H1 (cell line): ENCODE data around the gene ROBO2. TPM values are rescaled to one million over a fixed set of nuclear protein-coding genes. Genes with fewer than 3 reads are reported as not detected.

Experiments
- CTCF ChIA-PET: fragments of 300-600 bp; sonication (Branson Sonifier 250); formaldehyde crosslinking; loops from one replicate; lab custom pipeline; 2021; ENCODE audit not compliant: partially characterized antibody; lab: Charles Lee
- POLR2A ChIA-PET: fragments of 300-600 bp; sonication (Branson Sonifier 250); formaldehyde crosslinking; loops from one replicate; lab custom pipeline; 2021; ENCODE audit warnings: inconsistent platforms; ENCODE audit not compliant: partially characterized antibody; lab: Charles Lee
- DNase-seq, 2 experiments: peaks; one replicate each; pipeline versions ENCODE4 v3.0.0 to v3.0.0-alpha.2; 2010 to 2022; ENCODE audit warnings: low spot score in 2 of 2, low read depth in 1 of 2, mixed read lengths in 1 of 2
- FAIRE-seq: peaks from 2 replicates; lab custom pipeline; 2011; peaks lifted over from hg19 to GRCh38; lab: Jason Lieb, UNC
- H2AFZ ChIP-seq: 2 replicates; pipeline ENCODE4 v1.8.1; 2012; ENCODE audit warnings: low read length, inconsistent platforms
- H2AK5ac ChIP-seq: 2 replicates; pipeline ENCODE4 v1.6.1; 2013; ENCODE audit warnings: low read depth, low read length
- H2BK120ac ChIP-seq: replicated peaks from 2 replicates; pipeline ENCODE3; 2013; ENCODE audit warnings: low read depth, low read length, inconsistent platforms
- H2BK12ac ChIP-seq: 2 replicates; pipeline ENCODE4 v1.6.1; 2013; ENCODE audit warnings: low read depth, low read length
- H2BK15ac ChIP-seq: 2 replicates; pipeline ENCODE4 v1.6.1; 2013; ENCODE audit warnings: low read length
- H2BK20ac ChIP-seq: 2 replicates; pipeline ENCODE4 v1.6.1; 2013; ENCODE audit warnings: low read length
- H2BK5ac ChIP-seq: 2 replicates; pipeline ENCODE4 v1.6.1; 2013; ENCODE audit warnings: low read depth, low read length
- H3K14ac ChIP-seq: 2 replicates; pipeline ENCODE4 v1.6.1; 2013; ENCODE audit warnings: inconsistent platforms; ENCODE audit not compliant: insufficient read length
- H3K18ac ChIP-seq: 2 replicates; pipeline ENCODE4 v1.6.1; 2013; ENCODE audit warnings: low read length; ENCODE audit errors: extremely low read depth
- H3K23ac ChIP-seq: 2 replicates; pipeline ENCODE4 v1.6.1; 2013; ENCODE audit warnings: inconsistent platforms; ENCODE audit not compliant: insufficient read length
- H3K23me2 ChIP-seq: 2 replicates; pipeline ENCODE4 v1.6.1; 2013; ENCODE audit warnings: low read depth, low read length
- H3K27ac ChIP-seq: 2 replicates; pipeline ENCODE4 v1.6.1; 2011; ENCODE audit warnings: low read depth, low read length, inconsistent platforms
- H3K27me3 ChIP-seq, 4 experiments: replicated peaks in 1 of 4; 1 replicate in 1 of 4; 2 replicates in 3 of 4; pipeline versions ENCODE4 v1.6.1 to v1.8.1; 2011 to 2013; ENCODE audit warnings: low read length in 3 of 4, mild to moderate bottlenecking in 3 of 4, inconsistent platforms in 2 of 4, mixed read lengths in 2 of 4, moderate library complexity in 1 of 4; ENCODE audit not compliant: control insufficient read depth in 3 of 4, insufficient read depth in 3 of 4; ENCODE audit errors: extremely low read depth in 1 of 4
- H3K36me3 ChIP-seq, 4 experiments: 2 replicates each; pipeline versions ENCODE4 v1.6.1 to v1.8.1; 2011 to 2013; ENCODE audit warnings: mild to moderate bottlenecking in 4 of 4, low read length in 3 of 4, moderate library complexity in 2 of 4, control low read depth in 1 of 4, inconsistent platforms in 1 of 4; ENCODE audit not compliant: insufficient read depth in 4 of 4, control insufficient read depth in 2 of 4
- H3K4ac ChIP-seq: replicated peaks from 2 replicates; pipeline ENCODE3; 2013; ENCODE audit warnings: low read length, low read depth, mixed read lengths, inconsistent platforms; ENCODE audit not compliant: insufficient read length
- H3K4me1 ChIP-seq, 4 experiments: replicated peaks in 1 of 4; 1 replicate in 1 of 4; 2 replicates in 3 of 4; pipeline versions ENCODE4 v1.6.1 to v1.8.1; 2011 to 2013; ENCODE audit warnings: low read length in 3 of 4, inconsistent platforms in 2 of 4, mixed read lengths in 1 of 4; ENCODE audit not compliant: insufficient read depth in 4 of 4, control insufficient read depth in 3 of 4
- H3K4me2 ChIP-seq, 2 experiments: 2 replicates each; pipeline versions ENCODE4 v1.6.1 to v1.8.1; 2011 to 2013; ENCODE audit warnings: low read depth in 2 of 2, low read length in 2 of 2, control low read depth in 1 of 2, inconsistent platforms in 1 of 2, mild to moderate bottlenecking in 1 of 2; ENCODE audit not compliant: insufficient read depth in 1 of 2
- H3K4me3 ChIP-seq, 4 experiments: fragments of 200-600, 300-600 bp in 1 of 4; sonication (generic), shearing (Covaris generic), sonication (Bioruptor Twin) in 1 of 4; 2 replicates each; pipeline versions ENCODE4 v1.5.1 to v1.8.1; 2011 to 2016; ENCODE audit warnings: low read length in 4 of 4, low read depth in 3 of 4, control low read depth in 2 of 4, inconsistent platforms in 2 of 4, mild to moderate bottlenecking in 2 of 4, mixed read lengths in 1 of 4, moderate library complexity in 1 of 4; ENCODE audit not compliant: insufficient read depth in 2 of 4; ENCODE audit errors: extremely low read depth in 1 of 4
- H3K56ac ChIP-seq: replicated peaks from 2 replicates; pipeline ENCODE3; 2013; ENCODE audit warnings: low read depth, mild to moderate bottlenecking, mixed read lengths, low read length, inconsistent platforms; ENCODE audit not compliant: insufficient read length
- H3K79me1 ChIP-seq: 2 replicates; pipeline ENCODE4 v1.6.1; 2013; ENCODE audit warnings: low read depth, low read length, control low read depth
- H3K79me2 ChIP-seq, 2 experiments: 2 replicates each; pipeline versions ENCODE4 v1.6.1 to v1.8.1; 2012 to 2013; ENCODE audit warnings: low read length in 2 of 2, mild to moderate bottlenecking in 2 of 2, inconsistent platforms in 1 of 2; ENCODE audit not compliant: insufficient read depth in 2 of 2, control insufficient read depth in 1 of 2
- H3K9ac ChIP-seq, 4 experiments: replicated peaks in 1 of 4; 1 replicate in 1 of 4; 2 replicates in 3 of 4; pipeline versions ENCODE4 v1.6.1 to v1.8.1; 2011 to 2013; ENCODE audit warnings: low read depth in 3 of 4, low read length in 3 of 4, control low read depth in 2 of 4, mild to moderate bottlenecking in 2 of 4, moderate library complexity in 2 of 4, inconsistent platforms in 1 of 4; ENCODE audit errors: extremely low read depth in 1 of 4
- H3K9me3 ChIP-seq, 2 experiments: 2 replicates each; pipeline versions ENCODE4 v1.6.1 to v1.8.1; 2012 to 2013; ENCODE audit warnings: mild to moderate bottlenecking in 2 of 2, moderate library complexity in 2 of 2, control low read depth in 1 of 2, inconsistent platforms in 1 of 2, low read depth in 1 of 2, low read length in 1 of 2, mixed read lengths in 1 of 2; ENCODE audit not compliant: insufficient read depth in 2 of 2
- H4K20me1 ChIP-seq, 2 experiments: replicated peaks in 1 of 2; 2 replicates each; pipeline versions ENCODE3 to v1.8.1; 2011 to 2013; ENCODE audit warnings: inconsistent platforms in 2 of 2, low read length in 2 of 2, mild to moderate bottlenecking in 1 of 2; ENCODE audit not compliant: insufficient read depth in 2 of 2, control insufficient read depth in 1 of 2
- H4K5ac ChIP-seq: 2 replicates; pipeline ENCODE4 v1.6.1; 2013; ENCODE audit warnings: low read length, low read depth, mixed read lengths, inconsistent platforms; ENCODE audit not compliant: insufficient read length
- H4K8ac ChIP-seq: 2 replicates; pipeline ENCODE4 v1.8.0; 2013; ENCODE audit warnings: mild to moderate bottlenecking, moderate library complexity, low read length, inconsistent platforms; ENCODE audit not compliant: insufficient read depth; ENCODE audit errors: extremely low read depth
- H4K91ac ChIP-seq: replicated peaks from 2 replicates; pipeline ENCODE3; 2013; ENCODE audit warnings: low read length, mixed read lengths, inconsistent platforms; ENCODE audit not compliant: insufficient read length
- ATF2 ChIP-seq: IDR thresholded peaks from 2 replicates; pipeline ENCODE4 v1.6.1; 2012; ENCODE audit warnings: low read length, inconsistent platforms
- BACH1 ChIP-seq: IDR thresholded peaks from 2 replicates; pipeline ENCODE4 v1.6.1; 2012; ENCODE audit warnings: low read length, improper control_type of control experiment
- BCL11A ChIP-seq, 2 experiments: IDR thresholded peaks; one replicate each; pipeline ENCODE4 v1.6.1; 2011; ENCODE audit warnings: low read depth in 2 of 2, low read length in 2 of 2, mild to moderate bottlenecking in 2 of 2
- CBX5 ChIP-seq: fragments of 300-800, 300-1000 bp; sonication (generic); IDR thresholded peaks from 2 replicates; pipeline ENCODE4 v1.7.1; 2016; ENCODE audit warnings: antibody characterized with exemption, low read length, low read depth
- CBX8 ChIP-seq: fragments of 300-800, 300-1000 bp; sonication (generic); IDR thresholded peaks from 2 replicates; pipeline ENCODE4 v1.7.1; 2016; ENCODE audit warnings: low read depth, low read length, borderline replicate concordance
- CHD1 ChIP-seq: IDR thresholded peaks from 2 replicates; pipeline ENCODE4 v1.6.1; 2012; ENCODE audit warnings: low read depth, low read length, improper control_type of control experiment
- GTF2F1 ChIP-seq: IDR thresholded peaks from 2 replicates; pipeline ENCODE4 v1.6.1; 2012; ENCODE audit warnings: low read depth, low read length, improper control_type of control experiment, borderline replicate concordance
- RBBP5 ChIP-seq: IDR thresholded peaks from 2 replicates; pipeline ENCODE4 v1.7.1; 2012; ENCODE audit warnings: low read depth, mild to moderate bottlenecking, inconsistent platforms, low read length, moderate library complexity, borderline replicate concordance
- RFX5 ChIP-seq: IDR thresholded peaks from 2 replicates; pipeline ENCODE4 v1.6.1; 2011; ENCODE audit warnings: low read depth, low read length, improper control_type of control experiment, borderline replicate concordance
- SAP30 ChIP-seq: fragments of 300-600 bp; sonication (generic); IDR thresholded peaks from 2 replicates; pipeline ENCODE4 v1.7.1; 2012; ENCODE audit warnings: low read length, moderate library complexity, mild to moderate bottlenecking, inconsistent platforms; ENCODE audit not compliant: insufficient read depth, insufficient replicate concordance
- SIN3A ChIP-seq, 2 experiments: IDR thresholded peaks in 1 of 2; conservative IDR thresholded peaks in 1 of 2; 2 replicates each; pipeline ENCODE4 v1.6.1; 2011 to 2012; ENCODE audit warnings: low read length in 2 of 2, improper control_type of control experiment in 1 of 2, low read depth in 1 of 2, mild to moderate bottlenecking in 1 of 2
- WGBS, 2 experiments: shearing (Covaris generic) in 1 of 2; methylation state at CpG; one replicate each; pipeline versions ENCODE4 v1.1.6 to v1.1.7; 2013 to 2015; ENCODE audit warnings: low lambda C conversion rate in 2 of 2, mixed read lengths in 2 of 2, inconsistent platforms in 1 of 2, low coverage in 1 of 2, missing lambda C conversion rate in 1 of 2; ENCODE audit not compliant: insufficient replicate concordance in 2 of 2, insufficient coverage in 1 of 2, insufficient read length in 1 of 2; ENCODE audit errors: extremely low coverage in 1 of 2, missing lambda C conversion rate in 1 of 2; 5-methylcytosine and 5-hydroxymethylcytosine counted together
- polyA plus RNA-seq, 7 experiments: library from polyadenylated mRNA; depleted of rRNA in 3 of 7; stranded (reverse) in 5 of 7; unstranded in 2 of 7; fragments of >200 nt in 5 of 7; fragments of 200-250 nt in 2 of 7; gene quantifications; 1 replicate in 5 of 7; 2 replicates in 1 of 7; 4 replicates in 1 of 7; pipeline versions ENCODE4 v1.2.1 to v1.2.3, GENCODE V29; 2011 to 2013; ENCODE audit warnings: missing spikeins in 2 of 7, mixed read lengths in 2 of 7
- total RNA-seq: library from RNA; stranded (reverse); fragmentation: NEBNext Ultra II Directional; extraction: Animal tissue kit (Norgen Biotek cat#: 25700); gene quantifications from 2 replicates; pipeline ENCODE4 v1.2.1, GENCODE V29; 2021

ROBO2 gene
- total and polyA plus RNA-seq, 2 of the 8 experiments (the other 6 are each of a cell fraction or from before 2014, with no cell fraction given) = 1.5 to 2.9 TPM

- no peak for DNase-seq
- no peak overlapping the region for H2BK12ac ChIP-seq
Observed at GRCh38 chr3:77142578-77142977, 102.7 kb downstream of the ROBO2 start.

More at GRCh38 chr3:77142578-77142977, 102.7 kb downstream of the ROBO2 start:
- H3K9ac ChIP-seq = no peak overlapping the region
- no peak overlapping the region for H3K23ac ChIP-seq
- CTCF ChIA-PET = interaction anchor here (0.8 to 1.0 kb wide), 2 partner anchors 8 to 29 kb away, joined by 3 read pairs; no protein-coding TSS in a partner anchor
- H3K4ac ChIP-seq = no peak overlapping the region
- H2BK120ac ChIP-seq = no peak overlapping the region
- no peak overlapping the region for H3K4me3 ChIP-seq
- no peak overlapping the region; a peak in 1 of 4 replicates for H3K4me2 ChIP-seq
- H2BK5ac ChIP-seq = no peak overlapping the region
- no peak overlapping the region for H4K8ac ChIP-seq
- no peaks in the 10 kb centered on the region for H4K20me1 ChIP-seq
- H2AFZ ChIP-seq = no peak overlapping the region
- POLR2A ChIA-PET = no interaction called here
- H4K91ac ChIP-seq = no peak overlapping the region
- H3K4me1 ChIP-seq = peaks cover 0 to 9% (median 3%) of the 10 kb centered on the region in 4 experiments; a peak in 4 of 7 replicates
- H2AK5ac ChIP-seq = no peak overlapping the region
- no peak overlapping the region for H4K5ac ChIP-seq
- H3K79me1 ChIP-seq = no peaks in the 10 kb centered on the region
- H3K27me3 ChIP-seq = peaks cover 0 to 2% (median 0%) of the 10 kb centered on the region in 4 experiments; a peak in 1 of 7 replicates
- H3K14ac ChIP-seq = no peak overlapping the region
- WGBS, 2 experiments = 74% methylated on average over 6 of the region's 6 CpGs; no CpG with 5 or more reads in 1 of the 2 experiments
- no peak overlapping the region for H2BK20ac ChIP-seq
- no peak for TF ChIP-seq GTF2F1
- TF ChIP-seq SIN3A (conservative IDR thresholded peaks at IDR 0.05 in 1 of 2, IDR thresholded peaks at IDR 0.05 in 1 of 2; ENCODE audit: low read depth in 1 of 2, low read length in 2 of 2) = no peak
- no peak for TF ChIP-seq CBX5
- TF ChIP-seq RBBP5 = no peak
- TF ChIP-seq BCL11A (IDR thresholded peaks at IDR 0.05; ENCODE audit: low read depth in 2 of 2, low read length in 2 of 2) = no peak
- no peak for TF ChIP-seq CHD1
- no peak for TF ChIP-seq BACH1
- no peak for TF ChIP-seq RFX5
- no peak for TF ChIP-seq ATF2
- no peak for TF ChIP-seq SAP30
- no peak for TF ChIP-seq CBX8
- no peaks in the 10 kb centered on the region for H3K23me2 ChIP-seq
- H3K79me2 ChIP-seq = no peaks in the 10 kb centered on the region
- no peak overlapping the region for H3K18ac ChIP-seq
- no peak for FAIRE-seq
- H3K36me3 ChIP-seq = no peaks in the 10 kb centered on the region
- no peak overlapping the region for H3K56ac ChIP-seq
- no peaks in the 10 kb centered on the region for H3K9me3 ChIP-seq
- H2BK15ac ChIP-seq = no peak overlapping the region
- no peak overlapping the region for H3K27ac ChIP-seq
